CD4-positive, alpha-beta T cell treated with Interleukin-17A for 4 hours (primary cell): ENCODE data around the gene SPATA6L.
"Not testable (repeated sequence)": the region's sequence is repeated elsewhere in the genome, so short reads cannot be mapped to it uniquely, and the experiment has no call there.

Experiments
- DNase-seq: peaks from one replicate; pipeline ENCODE4 v3.0.0-alpha.2; 2020; ENCODE audit warnings: mixed read lengths

Gene SPATA6L

GRCh38 chr9:4674783-4675182 lies 8.5 kb upstream of the SPATA6L start:
- DNase-seq, result no peak

GRCh38 chr9:4671737-4672136 lies 5.5 kb upstream of the SPATA6L start:
- DNase-seq, result no peak

- DNase-seq, result no peak
Measured at GRCh38 chr9:4670591-4670990, 4.3 kb upstream of the SPATA6L start.

- no peak for DNase-seq
Measured at GRCh38 chr9:4669890-4670289, 3.6 kb upstream of the SPATA6L start.

- no peak for DNase-seq
Measured at GRCh38 chr9:4668604-4669003, 2.3 kb upstream of the SPATA6L start.

GRCh38 chr9:4667681-4668080 lies 1.4 kb upstream of the SPATA6L start:
- peak; percentile 35 for DNase-seq

- DNase-seq, result no peak
Measured at GRCh38 chr9:4665357-4665756, 923 bp downstream of the SPATA6L start.

GRCh38 chr9:4663956-4664355 lies 2.3 kb downstream of the SPATA6L start:
- DNase-seq, result no peak

GRCh38 chr9:4662989-4663792 lies 3.1 kb downstream of the SPATA6L start:
- DNase-seq, result no peak

GRCh38 chr9:4662108-4662988 lies 3.9 kb downstream of the SPATA6L start, which contains the start of gene PLPP6:
PLPP6 (plus strand) TSS chr9:4662294; CDS start chr9:4662376, 82 bp downstream.
- DNase-seq, result peak; percentile 83

- DNase-seq, result peak; percentile 14
Measured at GRCh38 chr9:4661611-4662010, 4.7 kb downstream of the SPATA6L start.

GRCh38 chr9:4661165-4661564 lies 5.1 kb downstream of the SPATA6L start:
- no peak for DNase-seq

GRCh38 chr9:4660665-4661064 lies 5.6 kb downstream of the SPATA6L start:
- not testable (repeated sequence) for DNase-seq

GRCh38 chr9:4657426-4658159 lies 8.7 kb downstream of the SPATA6L start:
- no peak for DNase-seq

- no peak for DNase-seq
Measured at GRCh38 chr9:4656621-4657020, 9.7 kb downstream of the SPATA6L start.

- DNase-seq, result not testable (repeated sequence)
Measured at GRCh38 chr9:4656196-4656595, 10.1 kb downstream of the SPATA6L start.

GRCh38 chr9:4654538-4654937 lies 11.7 kb downstream of the SPATA6L start:
- DNase-seq, result no peak

- no peak for DNase-seq
Measured at GRCh38 chr9:4654084-4654483, 12.2 kb downstream of the SPATA6L start.

GRCh38 chr9:4642351-4642750 lies 23.9 kb downstream of the SPATA6L start:
- DNase-seq, result no peak

GRCh38 chr9:4640027-4640426 lies 26.3 kb downstream of the SPATA6L start:
- DNase-seq, result peak; percentile 72

GRCh38 chr9:4639420-4639819 lies 26.9 kb downstream of the SPATA6L start:
- no peak for DNase-seq

- DNase-seq, result no peak
Measured at GRCh38 chr9:4638968-4639367, 27.3 kb downstream of the SPATA6L start.

GRCh38 chr9:4630836-4631235 lies 35.4 kb downstream of the SPATA6L start:
- DNase-seq, result no peak
